GM18909 (cell line): ENCODE measurements around the gene DROSHA.

Experiments used
- ATAC-seq: cut with Tn5 transposase; IDR thresholded peaks from one replicate; pipeline ENCODE4 v1.9.1; 2021; ENCODE audit warnings: mild to moderate bottlenecking; ENCODE audit not compliant: unreplicated experiment, poor library complexity

The DROSHA gene

GRCh38 chr5:31471040-31471439, 60.9 kb downstream of the DROSHA start:
- ATAC-seq, result no peak

DNA sequence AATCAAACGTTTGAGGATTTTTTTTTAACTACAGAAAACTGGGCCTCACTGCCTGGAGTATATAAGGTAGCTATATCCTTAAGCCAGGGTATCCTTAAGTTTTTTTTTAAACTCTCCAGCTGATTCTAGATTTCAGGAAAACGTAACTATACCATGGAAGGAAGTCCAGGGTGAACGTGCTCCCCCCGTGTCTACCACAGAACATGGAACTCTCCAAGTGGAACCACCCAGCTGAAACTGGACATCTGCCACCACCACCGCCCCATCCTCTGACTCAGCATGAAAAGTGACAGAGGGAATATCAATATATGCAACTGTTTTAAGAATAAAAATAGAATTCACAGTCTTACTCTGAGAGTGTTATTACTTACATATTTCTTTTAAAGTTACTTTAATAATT, 61.3 kb downstream of the DROSHA start:
- ATAC-seq, result no peak

GRCh38 chr5:31469886-31470285, 62.0 kb downstream of the DROSHA start:
- ATAC-seq, result no peak

- ATAC-seq, result no peak
These were observed 62.4 kb downstream of the DROSHA start for GRCh38 chr5:31469466-31469865.

DNA sequence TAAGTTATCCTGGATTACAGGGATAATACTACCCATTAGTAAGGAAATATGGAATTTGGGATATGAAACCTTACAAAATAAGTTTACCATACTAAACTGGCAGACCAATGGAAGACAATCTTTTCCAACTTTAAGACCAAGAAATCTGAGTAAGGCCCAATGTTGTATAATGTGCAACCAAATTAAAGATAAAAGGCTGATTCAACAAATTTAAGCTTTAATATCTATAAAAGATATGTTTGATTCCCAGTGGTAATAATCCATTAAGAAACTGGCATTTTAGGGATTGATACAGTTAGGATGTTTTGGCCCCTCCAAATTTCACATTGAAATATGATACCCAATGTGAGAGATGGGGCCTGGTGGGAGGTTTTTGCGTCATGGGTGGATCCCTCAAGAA, 66.6 kb downstream of the DROSHA start:
- ATAC-seq, result no peak

DNA sequence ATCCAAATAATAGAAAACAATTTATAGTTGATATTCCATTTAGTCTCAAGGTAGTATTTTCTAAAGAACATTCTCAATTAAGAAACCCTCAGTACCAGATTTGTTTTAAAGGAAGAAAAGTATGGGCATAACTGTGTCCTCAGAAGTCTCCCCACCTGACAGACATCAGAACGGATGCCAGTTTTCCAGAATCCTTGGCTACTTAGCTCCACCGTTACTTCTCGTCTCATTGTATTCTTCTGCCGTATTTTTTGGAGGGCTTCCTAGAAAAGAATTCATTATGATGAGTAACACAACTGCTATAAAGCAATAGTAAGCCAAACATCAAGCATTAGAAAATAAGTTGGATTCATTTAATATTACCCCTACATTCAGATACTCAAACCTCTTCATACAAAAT, 67.8 kb downstream of the DROSHA start:
- no peak for ATAC-seq

- no peak for ATAC-seq
These were observed 68.5 kb downstream of the DROSHA start for GRCh38 chr5:31463351-31463750.

DNA sequence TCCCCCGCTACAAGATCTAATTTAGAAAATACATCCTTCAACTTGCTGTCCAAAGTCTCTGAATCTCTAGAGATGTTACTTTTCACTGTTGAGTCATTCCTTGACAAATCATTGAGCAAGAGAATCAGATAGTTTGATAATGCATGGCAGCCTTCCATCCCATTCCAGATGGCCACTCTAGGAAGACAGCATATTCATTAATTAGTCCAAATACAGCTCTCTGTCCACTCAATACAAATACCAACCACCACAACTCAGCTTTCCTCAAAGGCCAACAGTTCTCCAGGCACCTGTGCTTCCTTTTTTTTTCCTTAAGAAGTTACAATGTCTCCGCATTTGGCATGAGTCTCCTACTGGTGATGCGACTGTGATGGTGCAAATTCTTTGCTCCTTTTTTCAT, 72.3 kb downstream of the DROSHA start:
- ATAC-seq, result no peak

- ATAC-seq, result no peak
These were observed 76.7 kb downstream of the DROSHA start for GRCh38 chr5:31455172-31455571.

- no peak for ATAC-seq
These were observed 78.4 kb downstream of the DROSHA start for GRCh38 chr5:31453522-31453921.

DNA sequence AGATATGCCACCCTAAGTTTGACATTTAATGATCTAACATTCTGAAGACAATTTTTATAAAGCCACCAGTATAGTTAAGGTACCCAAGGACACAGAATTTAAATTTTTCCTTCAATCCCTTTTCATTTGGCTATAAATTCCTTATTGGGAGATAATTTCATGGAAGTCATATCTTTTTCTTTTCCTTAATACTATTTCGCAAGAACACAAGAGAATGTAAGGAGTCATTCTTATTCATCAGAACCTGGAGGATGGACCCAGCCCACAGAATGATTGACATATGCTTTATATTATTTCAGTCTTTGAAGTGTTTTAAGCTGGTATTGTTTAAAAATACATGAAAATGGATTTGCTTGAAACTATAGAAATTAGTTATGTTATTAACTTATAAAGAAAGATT, 79.6 kb downstream of the DROSHA start:
- no peak for ATAC-seq

GRCh38 chr5:31449962-31450361, 81.9 kb downstream of the DROSHA start:
- ATAC-seq, result no peak

DNA sequence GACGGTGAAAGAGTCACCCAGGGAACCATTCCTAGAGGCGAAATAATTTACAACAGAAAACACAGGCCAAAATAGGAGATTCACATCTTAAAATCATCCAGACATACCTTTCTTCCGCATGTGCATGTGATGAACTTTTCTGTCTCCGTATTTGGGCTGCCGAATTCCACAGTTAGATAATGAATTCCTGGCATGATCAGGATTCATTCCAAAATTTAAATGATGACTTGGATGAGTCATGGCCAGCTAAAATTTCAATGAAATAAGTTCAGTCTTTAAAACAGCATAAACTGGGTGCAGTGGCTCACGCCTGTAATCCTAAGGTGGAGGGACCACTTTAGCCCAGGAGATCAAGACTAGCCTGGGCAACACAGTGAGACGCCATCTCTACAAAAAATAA, 82.7 kb downstream of the DROSHA start:
- ATAC-seq, result no peak

- no peak for ATAC-seq
These were observed 86.8 kb downstream of the DROSHA start for GRCh38 chr5:31445041-31445600.

GRCh38 chr5:31443572-31443971, 88.3 kb downstream of the DROSHA start:
- no peak for ATAC-seq

DNA sequence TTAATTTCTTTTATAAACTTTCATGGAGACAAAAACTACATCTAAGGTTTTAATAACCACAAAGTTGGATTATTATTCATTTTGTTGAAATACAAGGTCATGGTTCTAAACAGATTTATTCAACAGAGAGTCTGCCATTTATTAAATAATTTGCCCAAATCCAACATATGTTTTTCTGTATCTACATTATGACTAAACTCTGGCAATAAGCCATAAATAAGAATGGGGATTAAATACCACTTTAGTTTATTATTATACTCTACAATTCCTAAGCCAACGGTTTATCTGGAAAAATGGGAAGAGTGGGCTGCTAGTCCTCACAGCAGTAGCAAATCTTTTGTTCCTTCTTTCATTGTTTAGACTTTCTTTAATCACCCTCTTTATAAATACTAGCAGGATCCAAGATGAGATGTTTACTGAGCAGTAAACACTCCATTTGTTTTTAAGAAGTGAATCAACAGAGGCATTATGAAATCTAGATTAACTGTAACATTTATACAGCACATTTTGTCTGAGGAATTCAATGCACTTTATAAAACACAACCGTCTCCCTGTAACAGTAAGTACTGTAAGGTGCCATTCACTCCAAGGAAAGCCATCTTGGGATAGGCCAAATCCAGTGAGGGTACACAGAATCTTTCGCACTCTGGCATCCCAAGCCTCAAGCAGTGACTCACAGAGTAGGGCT, 89.7 kb downstream of the DROSHA start:
- ATAC-seq, result no peak

- ATAC-seq, result no peak
These were observed 95.0 kb downstream of the DROSHA start for GRCh38 chr5:31436851-31437250.

DNA sequence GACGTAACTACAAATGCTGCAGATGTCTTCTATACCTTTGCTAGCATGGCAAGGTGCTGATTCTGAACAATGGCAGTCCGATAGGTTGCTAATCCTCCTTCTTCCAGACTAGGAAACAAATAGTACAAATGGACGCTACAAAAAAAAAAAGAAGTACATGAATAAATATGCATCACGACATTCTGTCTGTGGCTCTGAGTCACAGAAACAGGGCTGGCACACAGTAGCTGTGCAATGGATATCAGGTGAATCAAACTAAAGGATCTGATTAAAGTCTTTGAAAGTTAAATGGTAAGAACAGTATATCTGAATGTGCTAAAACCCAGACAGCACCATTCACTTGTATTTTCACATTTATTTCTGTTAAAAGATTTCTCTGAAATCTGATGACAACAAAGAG, 96.2 kb downstream of the DROSHA start:
- no peak for ATAC-seq

- ATAC-seq, result no peak
These were observed 97.0 kb downstream of the DROSHA start for GRCh38 chr5:31434898-31435297.

GRCh38 chr5:31433229-31433628, 98.7 kb downstream of the DROSHA start:
- no peak for ATAC-seq

DNA sequence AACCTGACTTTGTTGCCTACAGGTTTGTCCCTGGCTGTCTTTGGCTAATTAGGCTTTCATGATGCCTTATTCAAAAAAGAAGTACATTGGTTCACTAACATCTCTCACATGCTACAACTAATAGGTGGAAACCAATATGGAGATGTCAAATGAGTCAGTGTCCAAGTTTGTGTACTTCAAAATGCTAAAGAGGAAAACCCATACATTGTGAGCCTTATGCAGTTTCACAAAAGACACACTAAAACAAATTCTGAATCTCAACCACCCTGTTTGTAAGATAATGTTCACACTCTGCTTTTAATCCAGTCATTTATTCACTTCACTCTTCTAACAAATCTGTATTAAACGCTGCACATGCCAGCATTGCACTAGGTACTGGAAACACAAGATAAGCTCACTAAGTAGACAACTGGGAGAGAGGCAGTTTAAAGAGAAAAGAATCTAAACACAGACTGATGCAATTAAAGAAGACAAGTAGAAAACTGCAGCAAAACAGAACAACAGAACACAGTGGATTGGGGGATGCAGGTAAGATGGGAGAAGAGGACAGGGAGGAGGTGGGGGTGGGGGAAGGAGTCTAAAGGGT, 104.1 kb downstream of the DROSHA start:
- no peak for ATAC-seq
